ENCODE measurements around the gene NEUROD2.
"Not testable (repeated sequence)": the region's sequence is repeated elsewhere in the genome, so short reads cannot be mapped to it uniquely, and the experiment has no call there.

NEUROD2 gene

DNA sequence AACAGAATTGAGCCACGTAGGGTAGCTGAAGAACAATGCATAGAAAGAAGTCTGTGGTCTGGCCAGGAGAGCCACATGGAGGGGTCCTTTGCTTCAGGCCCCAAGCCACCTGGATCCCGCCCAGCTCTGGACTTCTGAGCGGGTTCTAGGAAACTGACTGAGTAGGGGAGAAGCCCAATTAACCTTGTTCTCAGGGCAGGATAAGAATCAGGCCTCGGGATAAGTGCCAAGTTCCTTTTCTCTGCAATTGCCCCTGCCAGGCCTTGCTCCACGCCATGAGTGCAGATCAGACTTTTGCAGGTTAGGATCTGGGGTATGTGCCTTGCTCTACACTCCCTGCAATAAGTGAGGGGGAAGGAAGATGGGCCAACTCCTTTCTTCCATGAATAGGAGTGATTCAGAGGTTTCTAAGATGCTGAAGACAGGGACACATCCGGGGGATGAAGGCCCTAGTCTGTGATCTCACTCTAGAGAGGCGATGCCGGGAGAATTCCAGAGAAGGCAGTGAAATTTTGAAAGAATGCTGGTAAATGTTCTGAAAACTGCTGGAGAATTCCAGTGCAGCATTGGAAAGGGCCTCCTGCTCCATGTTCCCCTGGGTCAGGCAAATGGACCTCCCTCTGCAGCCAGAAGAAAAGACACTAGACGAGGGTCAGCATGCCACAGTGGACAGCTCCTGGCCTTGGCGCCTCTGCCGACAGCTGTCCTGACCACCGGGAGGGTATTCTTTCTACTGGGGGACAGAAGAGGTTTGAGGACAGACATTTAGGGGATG lies 5.8 kb downstream of the NEUROD2 start:
- no peak for DNase-seq

DNA sequence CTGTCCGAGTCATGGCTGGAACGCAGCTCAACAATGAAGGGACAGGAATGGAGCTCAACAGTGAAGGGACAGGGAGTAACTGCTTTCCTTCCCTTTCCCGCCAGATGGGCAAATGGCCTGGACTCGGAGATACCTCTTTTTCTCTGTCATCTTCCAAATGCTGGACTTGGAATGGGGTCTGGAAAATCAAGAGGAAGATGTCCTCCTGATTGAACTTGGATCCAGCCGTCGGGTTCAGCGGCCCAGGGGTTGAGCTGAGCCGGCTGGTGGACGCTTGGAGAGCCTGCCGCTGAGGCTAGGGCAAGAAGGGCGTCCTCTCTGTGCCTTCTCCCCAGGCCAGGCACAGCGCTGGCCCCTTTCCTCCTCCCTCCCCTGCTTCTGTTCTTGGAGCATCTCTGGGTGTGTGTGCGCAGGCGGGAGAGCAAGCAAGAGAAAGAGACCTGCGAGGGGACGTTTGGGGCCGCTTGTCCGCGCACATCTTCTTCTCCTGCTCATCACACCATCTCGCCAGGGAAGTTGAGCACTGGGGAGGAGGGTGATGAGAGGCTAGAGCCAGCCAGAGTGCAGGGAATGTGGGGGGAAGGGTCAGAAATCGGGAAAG lies 6.6 kb downstream of the NEUROD2 start:
- DNase-seq, result no peak

DNA sequence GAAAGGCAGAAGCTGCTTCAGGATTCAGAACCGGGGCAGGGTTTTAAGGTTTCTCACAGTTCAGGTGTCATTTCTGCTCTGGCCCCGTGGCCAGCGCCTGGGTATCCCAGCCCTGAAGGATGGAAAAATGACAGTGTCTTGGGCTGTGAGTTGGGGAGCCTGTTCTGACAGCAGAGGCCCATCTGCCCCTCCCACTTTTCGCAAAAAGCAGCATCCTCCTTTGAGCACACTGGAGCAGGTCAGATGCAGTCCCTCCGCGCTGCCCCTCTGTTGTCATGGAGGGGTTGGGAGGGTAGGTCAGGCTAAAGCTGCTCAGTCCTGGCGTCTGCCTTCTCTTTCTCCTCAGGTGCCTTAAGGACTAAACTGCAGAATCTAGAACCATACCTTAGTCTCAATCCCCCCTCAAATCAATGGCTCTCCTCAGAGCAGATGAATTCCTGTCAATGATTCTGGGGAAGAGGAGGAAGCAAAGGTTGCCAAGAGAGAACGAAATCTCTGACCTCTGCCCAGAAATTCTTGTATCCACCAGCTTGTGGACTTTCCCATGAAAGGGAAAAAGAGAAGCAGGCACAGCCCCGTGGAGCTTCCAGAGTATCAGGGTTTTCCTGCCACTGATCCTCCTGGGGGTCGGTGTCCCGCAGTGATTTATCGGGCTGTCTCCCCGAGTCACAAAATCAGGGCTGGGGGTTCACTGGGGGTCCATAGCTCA lies 7.3 kb downstream of the NEUROD2 start:
- no peak for DNase-seq

DNA sequence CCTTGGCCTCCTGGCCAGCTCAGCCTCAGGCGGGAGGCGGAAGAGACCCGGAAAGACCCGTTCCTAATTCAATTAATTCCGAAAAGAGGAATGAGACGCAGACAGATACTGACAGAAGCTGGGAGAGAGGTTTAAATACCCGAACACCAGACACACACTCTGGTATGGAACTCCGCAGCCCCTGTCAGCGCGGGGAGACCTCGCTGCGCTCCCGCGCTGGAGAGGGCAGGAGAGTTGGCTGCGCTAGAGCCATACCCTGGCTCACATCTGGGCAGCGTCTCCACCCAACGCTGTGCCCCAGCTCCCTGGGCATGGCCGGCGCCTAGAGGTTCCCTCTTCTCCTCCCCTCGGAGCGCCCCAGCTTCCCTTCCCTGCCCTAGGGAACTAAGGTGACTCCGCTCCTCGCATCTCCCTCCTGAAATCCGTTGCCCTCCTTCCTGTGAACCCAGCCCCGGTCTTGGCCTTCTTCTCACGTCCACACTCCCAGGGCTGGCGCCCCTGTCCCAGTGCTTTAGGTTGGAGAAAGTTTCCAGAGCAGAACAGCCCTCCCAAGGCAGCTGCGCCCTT lies 8.0 kb downstream of the NEUROD2 start:
- DNase-seq, result no peak

DNA sequence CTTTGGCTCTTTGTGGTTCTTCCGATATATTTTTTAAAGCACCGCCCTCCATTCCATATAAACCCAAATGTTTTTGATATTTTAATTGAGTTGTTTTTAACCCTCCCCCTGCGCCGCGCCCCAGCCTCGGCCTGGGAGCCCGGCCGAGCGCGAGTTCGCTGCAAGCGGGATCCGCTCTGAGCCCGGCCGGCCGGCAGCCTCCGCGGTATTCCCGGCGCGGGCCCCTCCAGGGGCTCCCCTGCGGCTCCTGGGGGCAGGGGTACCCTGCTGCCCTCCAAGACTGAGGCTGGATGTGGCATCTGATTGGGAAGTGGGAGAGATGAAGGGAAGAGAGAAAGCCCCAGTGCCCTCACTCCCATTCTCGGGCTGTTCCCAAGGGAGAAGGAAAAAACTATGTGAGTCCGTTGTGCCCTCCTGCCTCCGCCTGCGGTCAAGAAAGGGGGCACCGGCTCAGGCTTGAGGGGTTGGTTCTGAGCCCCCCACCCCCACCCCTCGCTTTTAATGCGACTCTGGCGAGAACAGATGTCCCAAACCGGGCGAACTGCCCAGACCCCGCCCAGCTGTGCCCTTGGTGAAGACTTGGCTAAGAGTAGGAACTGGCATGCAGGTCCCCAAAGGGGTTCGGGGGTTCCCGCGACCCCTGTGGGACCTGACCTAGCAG lies 8.6 kb downstream of the NEUROD2 start:
- DNase-seq, result no peak

DNA sequence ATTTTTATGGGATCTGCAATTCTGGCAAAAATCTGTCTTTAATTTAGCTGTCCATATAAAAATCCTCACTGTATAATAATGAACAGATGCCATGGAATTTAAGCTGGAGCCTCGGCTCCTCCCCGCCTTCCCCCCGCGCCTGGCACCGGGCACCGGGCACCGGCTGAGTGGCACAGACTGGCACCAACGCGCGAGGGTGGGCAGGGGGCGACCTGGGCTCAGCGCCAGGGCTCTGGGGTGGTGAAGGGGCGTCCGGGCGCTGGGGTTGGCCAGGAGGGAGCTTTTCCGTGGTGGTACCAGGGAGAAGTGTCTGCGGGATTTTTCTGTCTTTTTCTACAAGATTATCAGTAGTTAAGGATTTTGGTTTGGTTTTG lies 9.1 kb downstream of the NEUROD2 start:
- DNase-seq, result no peak

DNA sequence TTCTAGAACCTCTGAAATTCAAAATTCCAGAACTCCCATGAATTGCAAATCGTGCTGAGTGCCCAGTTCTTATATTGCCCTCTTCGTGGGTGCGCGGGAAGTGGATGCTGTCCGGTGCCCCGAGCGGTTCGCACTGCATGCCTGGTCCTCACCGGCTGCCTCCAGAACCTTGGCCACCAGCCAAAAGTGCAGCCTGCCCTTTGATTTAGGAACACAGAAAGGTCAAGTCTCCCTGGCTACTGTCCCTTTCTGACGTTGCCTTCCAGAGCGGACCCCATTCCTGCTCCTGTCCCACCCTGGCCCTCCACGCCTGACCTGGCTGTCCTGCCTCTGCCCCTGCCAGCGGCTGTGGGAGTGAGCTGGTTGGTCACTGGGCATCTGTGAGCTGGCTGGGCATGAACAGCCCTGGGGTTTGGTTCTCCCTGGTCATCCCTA lies 9.7 kb downstream of the NEUROD2 start:
- no peak for DNase-seq

DNA sequence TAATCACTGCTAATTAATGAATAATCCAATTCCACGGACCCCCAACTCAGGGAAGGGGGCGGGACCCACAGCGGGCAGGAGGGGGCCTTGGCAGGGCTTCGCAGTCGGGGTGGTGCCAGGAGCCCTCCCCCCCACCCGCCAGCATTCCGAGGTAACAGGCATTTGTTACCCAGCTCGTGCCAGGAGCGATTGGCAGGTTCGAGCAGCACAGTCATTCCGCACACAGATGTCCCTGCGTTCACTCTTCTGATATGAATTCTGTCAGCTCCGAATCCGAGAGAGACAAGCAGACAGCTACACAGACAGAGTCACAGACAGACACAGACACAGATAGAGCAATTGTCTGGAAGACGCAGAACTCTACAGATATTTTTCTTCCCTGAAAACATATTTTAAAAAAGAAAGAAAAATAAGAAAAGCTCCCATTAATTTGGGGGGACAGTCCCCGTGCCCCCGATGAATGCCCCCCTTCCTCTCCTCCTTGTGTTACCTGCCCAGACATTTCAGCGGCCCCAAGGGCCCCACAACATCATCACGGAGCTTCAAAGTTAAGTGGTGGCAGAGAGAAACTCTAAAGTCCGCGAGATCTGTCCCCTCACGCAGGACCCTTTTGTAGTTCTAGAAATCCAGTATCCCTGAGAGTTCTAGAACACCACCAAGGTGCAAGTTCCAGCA lies 10.2 kb downstream of the NEUROD2 start:
- no peak for DNase-seq

DNA sequence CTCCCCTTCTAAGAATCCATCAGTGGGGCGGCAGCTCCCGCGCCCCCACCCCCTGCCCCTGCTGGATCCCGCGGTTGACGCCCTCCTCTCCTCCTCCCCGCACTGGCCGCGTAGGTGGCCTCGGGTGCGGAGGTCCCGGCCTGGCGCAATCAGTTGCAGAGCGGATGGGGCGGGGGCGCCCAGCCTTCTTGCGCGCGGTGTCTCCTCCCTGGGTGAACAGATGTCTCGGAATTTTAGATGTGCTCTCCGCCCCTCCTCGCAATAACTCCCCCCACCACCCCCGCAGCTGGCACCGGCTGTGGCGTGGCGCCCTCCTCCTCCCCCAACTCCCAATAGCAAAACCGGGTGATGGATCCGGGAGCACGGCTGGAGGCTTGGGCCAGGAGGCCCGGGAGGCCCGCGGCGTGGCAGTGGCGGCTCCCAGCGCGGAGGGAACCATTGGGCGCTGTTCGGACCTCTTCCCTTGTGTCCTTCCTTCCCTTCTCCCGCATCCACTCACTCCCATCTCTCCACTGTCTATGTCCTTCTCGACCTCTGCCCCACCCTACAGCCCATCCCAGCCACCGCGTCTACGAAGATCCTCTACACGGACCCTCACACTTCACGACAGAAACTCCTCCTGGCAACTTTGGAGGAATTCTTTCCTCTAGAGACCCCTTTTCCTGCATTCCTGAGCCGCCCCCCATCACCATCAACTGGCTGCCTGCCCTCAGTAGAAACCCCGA lies 11.0 kb downstream of the NEUROD2 start:
- DNase-seq, result no peak

DNA sequence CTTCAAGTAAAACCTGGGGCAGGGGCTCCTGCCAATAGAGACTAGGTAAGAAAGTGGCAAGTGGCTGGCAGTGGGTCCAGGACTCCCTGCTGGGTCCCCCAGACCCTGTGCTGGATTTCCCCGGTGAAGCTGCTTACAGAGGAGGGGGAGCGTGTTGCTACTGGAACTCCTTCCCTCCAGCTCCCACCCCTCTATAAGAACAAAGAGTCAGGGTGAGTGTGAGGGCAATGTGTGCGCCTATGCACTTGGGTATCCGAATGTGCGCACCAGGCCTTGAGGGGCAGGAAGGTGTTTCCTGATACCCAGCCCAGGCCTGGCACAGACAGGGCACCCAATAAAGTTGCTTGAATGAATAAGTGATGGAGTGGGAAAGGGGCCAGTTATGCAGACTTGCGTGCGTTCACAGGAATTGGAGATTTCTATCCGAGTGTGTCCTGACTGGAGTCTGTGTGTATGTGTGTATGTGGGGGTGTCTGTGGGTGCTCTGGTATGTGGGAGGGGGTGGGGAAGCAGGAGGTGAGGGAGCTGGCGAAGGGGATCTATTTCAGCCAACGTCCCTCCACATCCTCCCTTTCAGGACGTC lies 11.7 kb downstream of the NEUROD2 start:
- DNase-seq, result no peak

DNA sequence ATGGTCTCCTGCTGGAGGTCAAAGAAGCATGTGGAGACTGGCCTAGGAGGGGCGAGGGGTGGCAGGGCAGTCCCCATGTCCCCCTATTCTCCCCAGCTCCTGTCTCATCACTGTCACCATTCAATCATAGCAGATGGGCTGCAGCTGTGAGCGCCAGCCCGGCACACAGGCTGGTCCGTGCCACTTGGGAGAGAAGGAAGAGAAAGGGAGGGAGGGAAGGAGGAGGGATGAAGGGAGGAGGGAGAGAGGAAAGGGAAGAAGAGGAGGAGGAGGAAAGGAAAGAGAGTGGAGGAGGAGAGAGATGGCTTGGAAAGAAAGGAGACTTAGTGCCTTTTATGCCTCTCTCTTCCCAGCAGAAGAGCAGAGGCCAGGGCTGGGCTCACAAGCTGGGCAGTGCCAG lies 12.4 kb downstream of the NEUROD2 start:
- DNase-seq, result no peak

DNA sequence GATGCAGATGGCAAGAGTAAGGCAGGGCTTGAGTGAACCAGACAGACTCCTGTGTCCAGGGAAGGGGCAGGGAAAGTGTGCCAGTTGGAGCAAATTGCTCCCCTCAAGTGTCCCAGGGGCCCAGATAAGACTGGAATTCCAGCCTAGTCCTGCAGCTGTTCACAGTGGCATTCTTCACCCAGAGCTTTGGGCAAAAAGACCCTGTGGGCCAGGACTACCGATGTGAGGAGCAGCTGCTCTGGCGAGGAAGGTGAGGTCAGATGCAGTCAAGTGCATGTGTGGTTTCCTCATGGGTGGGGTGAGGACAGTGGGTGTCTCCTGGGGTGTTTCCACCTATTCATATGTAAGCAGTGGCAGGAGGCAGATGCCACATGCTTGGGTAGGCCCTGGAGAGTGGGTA lies 14.3 kb downstream of the NEUROD2 start:
- no peak for DNase-seq

DNA sequence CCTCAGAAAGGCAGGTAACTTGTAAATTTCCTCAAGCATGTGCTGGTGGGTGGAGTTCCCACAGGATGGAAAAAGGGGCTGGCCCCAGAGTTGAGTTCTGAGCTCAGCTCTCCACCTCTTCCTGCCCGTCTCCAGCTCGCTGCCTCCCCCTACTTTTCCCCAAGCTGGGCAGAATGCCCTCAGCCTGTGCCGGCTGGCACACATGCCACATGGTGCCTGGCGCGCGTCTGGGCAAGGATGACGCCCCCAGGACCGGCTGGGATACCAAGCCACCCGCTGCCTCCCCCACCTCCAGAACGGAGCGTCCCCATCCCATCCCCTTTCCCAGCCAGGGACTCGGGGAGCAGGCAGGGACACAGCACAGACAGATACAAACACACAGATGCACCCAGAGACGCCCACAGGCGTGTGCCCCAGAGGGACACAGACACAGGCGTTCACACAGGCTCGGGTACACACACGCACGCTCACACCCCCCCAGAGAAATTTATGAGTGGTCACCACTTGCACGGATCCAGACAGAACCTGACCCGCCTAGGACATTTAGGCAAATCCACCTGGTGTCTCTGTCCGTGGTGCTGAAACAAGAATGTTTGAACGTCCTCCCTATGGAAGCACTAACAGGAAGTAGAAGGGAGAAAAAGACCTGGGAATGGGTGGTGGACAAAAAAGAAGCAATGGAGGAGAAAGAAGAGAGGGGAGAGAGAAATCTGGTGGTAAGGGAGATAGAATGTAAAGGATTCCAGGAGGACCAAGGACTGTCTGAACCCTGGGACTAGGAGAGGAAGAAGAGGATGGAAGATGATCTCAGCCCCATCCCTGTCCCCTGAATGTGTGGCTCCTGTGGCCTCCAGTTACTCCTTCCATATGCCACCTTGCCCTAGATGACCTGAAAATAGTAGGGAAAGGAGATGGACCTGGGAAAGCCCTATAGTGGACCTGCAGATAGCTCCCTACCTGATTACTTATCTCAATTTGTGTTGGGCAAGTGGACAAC lies 15.5 kb downstream of the NEUROD2 start:
- peak; percentile 52 for DNase-seq

DNA sequence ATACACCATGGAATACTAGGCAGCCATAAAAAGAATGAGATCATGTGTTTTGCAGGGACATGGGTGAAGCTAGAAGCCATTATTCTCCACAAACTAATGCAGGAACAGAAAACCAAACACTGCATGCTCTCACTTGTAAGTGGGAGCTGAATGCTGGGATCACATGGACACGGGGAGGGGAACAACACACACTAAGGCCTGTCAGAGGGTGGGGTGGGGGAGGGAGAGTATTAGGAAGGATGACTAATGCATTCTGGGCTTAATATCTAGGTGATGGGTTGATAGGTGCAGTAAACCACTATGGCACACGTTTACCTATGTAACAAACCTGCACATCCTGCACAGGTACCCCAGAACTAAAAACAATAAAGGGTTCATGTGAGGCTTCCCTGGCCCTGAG lies 17.5 kb downstream of the NEUROD2 start:
- DNase-seq, result not testable (repeated sequence)

DNA sequence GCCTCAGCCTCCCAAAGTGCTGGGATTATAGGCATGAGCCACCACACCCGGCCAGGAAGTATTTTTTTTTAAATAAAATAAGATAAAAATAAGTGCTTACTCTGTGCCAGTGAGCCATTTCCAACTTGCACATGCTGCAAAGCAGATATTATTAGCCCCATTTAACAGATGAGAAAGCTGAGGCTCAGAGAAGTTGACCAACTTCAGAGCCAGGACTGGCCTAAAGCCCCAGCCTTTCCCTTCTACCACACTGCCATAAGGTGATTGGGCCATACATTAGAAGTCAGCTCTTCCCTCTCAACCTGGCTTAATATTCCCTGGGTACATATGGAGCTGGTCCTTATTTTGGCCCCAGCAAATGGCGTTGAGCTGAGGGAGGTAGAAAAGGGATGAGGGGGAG lies 25.1 kb downstream of the NEUROD2 start:
- DNase-seq, result no peak

DNA sequence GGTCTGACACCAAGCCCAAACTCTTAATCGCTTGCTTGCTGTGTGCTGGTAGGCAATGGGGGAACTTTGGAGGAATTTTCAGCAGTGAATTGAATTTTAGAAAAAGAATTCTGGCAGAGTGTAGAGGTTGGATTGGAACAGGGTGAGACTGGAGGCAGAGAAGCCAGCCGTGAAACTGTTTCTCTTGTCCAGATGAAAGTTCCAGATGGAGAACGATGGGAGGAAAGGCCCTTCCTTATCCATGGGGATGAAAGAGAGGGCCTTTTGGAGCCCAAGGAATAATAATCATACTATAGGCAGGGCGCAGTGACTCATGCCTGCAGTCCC lies 26.0 kb downstream of the NEUROD2 start:
- DNase-seq, result no peak

DNA sequence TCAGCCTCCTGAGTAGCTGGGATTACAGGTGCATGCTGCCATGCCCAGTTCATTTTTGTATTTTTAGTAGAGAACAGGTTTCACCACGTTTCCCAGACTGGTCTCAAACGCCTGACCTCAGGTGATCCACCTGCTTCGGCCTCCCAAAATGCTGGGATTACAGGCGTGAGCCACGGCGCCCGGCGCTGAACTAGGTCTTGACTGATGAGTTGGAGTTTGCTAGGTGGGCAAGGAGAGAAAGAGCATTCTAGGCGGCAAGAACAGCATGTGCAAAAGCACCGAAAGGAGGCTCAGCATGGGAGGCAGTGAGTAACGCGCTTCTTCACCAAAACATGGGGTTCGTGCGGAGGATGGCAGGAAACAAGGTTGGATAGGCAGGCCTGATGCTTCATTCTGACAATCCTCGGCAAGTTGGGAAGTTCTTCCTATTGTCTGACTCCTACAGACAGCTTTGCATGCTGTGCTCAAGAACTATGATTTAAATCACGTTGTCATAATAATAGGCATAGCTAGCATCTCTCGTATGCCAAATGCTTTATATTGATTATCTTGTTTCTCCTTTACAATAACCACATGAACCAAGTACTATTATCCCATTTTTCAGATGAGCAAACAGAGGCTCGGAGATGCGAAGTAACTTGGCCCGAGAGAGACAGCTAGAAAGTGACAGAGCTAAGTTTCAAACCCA lies 26.5 kb downstream of the NEUROD2 start:
- DNase-seq, result no peak

DNA sequence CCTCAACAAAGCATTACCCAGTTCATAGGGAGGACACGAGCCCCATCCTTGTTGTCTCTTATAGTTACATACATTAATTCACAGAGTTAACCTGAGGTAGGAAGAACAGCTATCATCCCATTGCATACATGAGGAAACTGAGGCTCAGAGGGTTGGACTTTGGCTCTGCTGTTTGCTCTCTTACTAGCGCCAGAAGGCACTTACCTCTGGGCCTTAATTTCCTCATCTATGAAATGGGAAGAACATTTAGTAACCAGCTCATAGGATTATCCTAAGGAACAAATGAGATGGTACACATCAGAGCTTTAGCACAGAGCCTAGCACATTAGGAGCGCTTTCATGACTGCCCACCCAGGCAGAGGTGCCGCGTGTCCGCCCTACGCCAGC lies 27.6 kb downstream of the NEUROD2 start:
- no peak for DNase-seq

DNA sequence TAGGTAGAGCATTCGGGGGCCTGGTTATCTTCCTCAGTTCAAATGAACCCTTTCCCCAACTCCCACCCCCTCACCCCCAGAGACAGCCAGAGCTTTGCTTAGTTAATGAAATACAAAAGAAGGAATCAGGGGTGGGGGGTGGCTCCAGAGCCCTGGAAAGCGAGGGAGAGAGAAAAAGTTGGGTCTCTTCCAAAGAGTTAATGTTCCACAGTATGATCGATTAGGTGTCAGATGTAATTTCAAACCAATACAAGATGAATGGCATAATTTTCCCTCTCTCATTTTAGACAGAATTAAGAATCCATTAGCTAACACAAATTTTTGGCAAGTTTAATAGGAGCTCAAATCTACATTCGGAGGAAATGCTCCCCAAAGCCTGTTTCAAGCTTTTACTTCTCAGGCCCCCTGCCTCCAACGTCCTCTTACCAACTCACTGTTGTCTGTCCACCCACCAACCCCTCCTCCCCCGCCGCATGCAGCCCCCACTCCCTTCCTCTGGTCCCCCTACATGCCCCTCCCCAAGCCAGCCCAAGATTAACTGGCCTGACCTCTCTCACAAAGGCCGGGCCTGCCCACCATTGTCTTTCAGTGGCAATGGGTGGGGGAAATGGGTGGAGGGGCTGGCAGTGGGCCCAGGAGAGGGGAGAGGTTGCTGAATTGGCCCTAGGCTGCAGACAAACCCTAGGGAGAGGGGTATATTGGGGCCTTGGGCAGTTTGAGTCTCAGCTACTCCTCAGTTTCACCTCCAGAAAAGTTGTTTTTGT lies 28.2 kb downstream of the NEUROD2 start:
- DNase-seq, result no peak

All from NCI-H226 (cell line).